VCaP (cell line): ENCODE results near the gene MKRN1.

ENCODE experiments used
- H3K27ac ChIP-seq: fragments of 450-650 bp; 2 replicates; pipeline ENCODE4 v1.5.1; 2017
- TF ChIP-seq, protein P1 (sequence below): fragments of 450-650 bp; conservative IDR thresholded peaks from 2 replicates; pipeline ENCODE4 v1.5.1; 2017; ENCODE audit warnings: mild to moderate bottlenecking, moderate library complexity

MKRN1 gene

DNA sequence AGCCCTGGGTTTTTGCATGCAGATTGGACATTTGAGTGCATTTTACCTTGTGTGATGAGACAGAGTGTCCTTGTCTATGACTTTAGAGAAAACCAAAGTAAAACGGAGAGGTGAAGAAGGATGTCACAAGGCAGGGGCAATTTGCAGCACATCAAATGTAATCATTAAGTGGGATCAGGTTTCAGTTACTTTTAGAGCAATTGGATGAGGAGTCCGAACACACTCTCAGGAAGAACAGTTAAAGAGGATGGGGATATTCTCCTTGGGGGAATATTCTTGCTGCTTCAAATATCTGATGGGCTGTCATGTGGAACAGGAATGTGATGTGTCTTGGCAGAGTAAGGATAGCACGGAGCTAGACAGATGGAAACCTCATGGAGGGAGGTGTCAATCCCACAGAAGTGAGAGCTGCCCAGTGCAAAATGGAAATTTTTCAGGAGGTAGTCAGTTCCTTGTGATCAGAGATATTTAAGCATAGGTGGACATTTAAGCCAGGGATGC lies 74.7 kb downstream of the MKRN1 start:
- H3K27ac ChIP-seq, result peak overlapping the region; percentile 82
- TF ChIP-seq, protein P1, sequence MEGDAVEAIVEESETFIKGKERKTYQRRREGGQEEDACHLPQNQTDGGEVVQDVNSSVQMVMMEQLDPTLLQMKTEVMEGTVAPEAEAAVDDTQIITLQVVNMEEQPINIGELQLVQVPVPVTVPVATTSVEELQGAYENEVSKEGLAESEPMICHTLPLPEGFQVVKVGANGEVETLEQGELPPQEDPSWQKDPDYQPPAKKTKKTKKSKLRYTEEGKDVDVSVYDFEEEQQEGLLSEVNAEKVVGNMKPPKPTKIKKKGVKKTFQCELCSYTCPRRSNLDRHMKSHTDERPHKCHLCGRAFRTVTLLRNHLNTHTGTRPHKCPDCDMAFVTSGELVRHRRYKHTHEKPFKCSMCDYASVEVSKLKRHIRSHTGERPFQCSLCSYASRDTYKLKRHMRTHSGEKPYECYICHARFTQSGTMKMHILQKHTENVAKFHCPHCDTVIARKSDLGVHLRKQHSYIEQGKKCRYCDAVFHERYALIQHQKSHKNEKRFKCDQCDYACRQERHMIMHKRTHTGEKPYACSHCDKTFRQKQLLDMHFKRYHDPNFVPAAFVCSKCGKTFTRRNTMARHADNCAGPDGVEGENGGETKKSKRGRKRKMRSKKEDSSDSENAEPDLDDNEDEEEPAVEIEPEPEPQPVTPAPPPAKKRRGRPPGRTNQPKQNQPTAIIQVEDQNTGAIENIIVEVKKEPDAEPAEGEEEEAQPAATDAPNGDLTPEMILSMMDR, result no peak

DNA sequence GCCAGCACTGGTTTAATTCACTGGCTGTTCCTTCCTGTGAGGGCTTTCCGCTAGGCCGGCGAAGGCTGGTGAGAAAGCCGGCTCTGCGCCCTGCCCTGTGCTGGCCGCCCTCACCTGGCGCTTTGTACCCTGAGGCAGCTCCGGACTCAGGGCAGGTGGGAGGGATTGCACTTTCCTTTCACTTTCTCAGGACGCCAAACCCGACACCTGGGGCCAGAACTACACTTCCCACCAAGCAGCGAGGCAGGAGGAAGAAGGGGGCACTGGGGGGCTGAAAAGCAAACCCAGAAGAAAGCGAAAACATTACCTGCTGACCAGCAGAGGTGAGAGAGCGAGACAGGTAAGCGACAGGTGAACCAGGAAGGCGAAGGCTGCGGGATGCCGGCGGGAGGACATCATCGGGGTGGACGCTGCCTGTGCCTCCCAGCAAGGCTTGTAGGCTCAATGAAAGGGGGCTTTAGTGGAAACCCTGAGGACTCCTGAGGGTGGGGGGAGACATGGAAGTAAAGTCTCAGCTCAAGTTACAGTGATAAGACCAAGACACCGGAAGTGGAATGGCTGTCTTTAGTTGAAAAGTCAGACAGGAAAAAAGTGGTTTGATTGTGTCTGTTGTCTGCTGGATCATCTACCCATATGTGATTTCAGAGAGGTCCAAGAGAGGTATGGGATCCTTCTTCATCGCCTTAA lies 75.3 kb downstream of the MKRN1 start, which contains the start of gene RAB19:
Gene RAB19, plus strand, starts transcription at position 181 of the 687 bp plus-strand sequence. CDS start 3,589 bp downstream, outside the sequence.
- H3K27ac ChIP-seq, result peak within 1 kb of the TSS; percentile 82
- TF ChIP-seq, protein P1, result no peak
